Activated effector memory CD4-positive, alpha-beta T cell treated with anti-CD3 and anti-CD28 coated beads, Interleukin-2, amount 50 U/mL, for 16 hours (primary cell): Measurements from ENCODE around the gene FBXL22.

Source experiments
- DNase-seq: peaks from one replicate; pipeline ENCODE4 v3.0.0-alpha.2; 2020

The FBXL22 gene

GRCh38 chr15:63593705-63594671 lies 3.2 kb upstream of the FBXL22 start:
- DNase-seq = peak; percentile 74

GRCh38 chr15:63595065-63595464 lies 2.1 kb upstream of the FBXL22 start:
- no peak for DNase-seq

GRCh38 chr15:63595688-63596087 lies 1.5 kb upstream of the FBXL22 start:
- no peak for DNase-seq

- no peak for DNase-seq
Measured at GRCh38 chr15:63596676-63597037, 530 bp upstream of the FBXL22 start.

- no peak for DNase-seq
Measured at GRCh38 chr15:63597821-63598220, 634 bp downstream of the FBXL22 start.

- DNase-seq = no peak
Measured at GRCh38 chr15:63598473-63599400, 1.6 kb downstream of the FBXL22 start.

- peak; percentile 78 for DNase-seq
Measured at GRCh38 chr15:63599401-63600000, 2.3 kb downstream of the FBXL22 start.

- no peak for DNase-seq
Measured at GRCh38 chr15:63600001-63600615, 2.9 kb downstream of the FBXL22 start.

- peak; percentile 96 for DNase-seq
Measured at GRCh38 chr15:63600616-63601025, 3.4 kb downstream of the FBXL22 start.

- DNase-seq = peak; percentile 87
Measured at GRCh38 chr15:63601026-63601703, 4.0 kb downstream of the FBXL22 start.

GRCh38 chr15:63601704-63602185 lies 4.6 kb downstream of the FBXL22 start:
- peak; percentile 67 for DNase-seq

GRCh38 chr15:63602595-63602994 lies 5.4 kb downstream of the FBXL22 start:
- DNase-seq = no peak

GRCh38 chr15:63603516-63603915 lies 6.3 kb downstream of the FBXL22 start:
- DNase-seq = no peak

GRCh38 chr15:63604281-63604680 lies 7.1 kb downstream of the FBXL22 start:
- DNase-seq = no peak

- no peak for DNase-seq
Measured at GRCh38 chr15:63605036-63605435, 7.8 kb downstream of the FBXL22 start.

GRCh38 chr15:63605816-63606215 lies 8.6 kb downstream of the FBXL22 start:
- DNase-seq = peak; percentile 84

- no peak for DNase-seq
Measured at GRCh38 chr15:63606308-63606707, 9.1 kb downstream of the FBXL22 start.

- no peak for DNase-seq
Measured at GRCh38 chr15:63608989-63609388, 11.8 kb downstream of the FBXL22 start.

GRCh38 chr15:63609448-63609847 lies 12.3 kb downstream of the FBXL22 start:
- DNase-seq = no peak

- peak; percentile 89 for DNase-seq
Measured at GRCh38 chr15:63610209-63610841, 13.1 kb downstream of the FBXL22 start.

GRCh38 chr15:63611177-63611576 lies 14.0 kb downstream of the FBXL22 start:
- DNase-seq = no peak
